Panc1 (cell line): ENCODE data around the gene MORC3. TPM values are rescaled to one million over a fixed set of nuclear protein-coding genes. Genes with fewer than 3 reads are reported as not detected.
A peak's percentile ranks its signal among the peaks of the same experiment; 100 is the strongest.

Experiments used
- ATAC-seq: fragments of 200-7000 bp; cut with Tn5 transposase; 2 replicates; pipeline ENCODE4 v1.9.1; 2020; ENCODE audit warnings: mild to moderate bottlenecking, moderate library complexity
- BruUV-seq: library from RNA; stranded (reverse); fragments of 400-500 nt; replicated peaks from 2 replicates; lab custom pipeline; 2021; lab: Mats Ljungman, UMichigan
- CTCF ChIA-PET: fragments of 300-600 bp; sonication (Branson Sonifier 250); formaldehyde crosslinking; loops from one replicate; lab custom pipeline; 2022; ENCODE audit warnings: antibody characterized with exemption; lab: Charles Lee
- POLR2A ChIA-PET: fragments of 300-600 bp; sonication (Branson Sonifier 250); formaldehyde crosslinking; loops from one replicate; lab custom pipeline; 2022; ENCODE audit warnings: antibody characterized with exemption; lab: Charles Lee
- DNase-seq: peaks from one replicate; pipeline ENCODE4 v3.0.0-alpha.2; 2010; ENCODE audit warnings: low read depth, low spot score
- H3K27ac ChIP-seq: 2 replicates; pipeline ENCODE4 v1.5.1; 2011; ENCODE audit warnings: mild to moderate bottlenecking, low read length, inconsistent platforms
- H3K27me3 ChIP-seq: fragments of 200-500 bp; sonication (Bioruptor generic); 2 replicates; pipeline ENCODE4 v1.6.0; 2014; ENCODE audit warnings: low read length, inconsistent platforms; ENCODE audit not compliant: control insufficient read depth, insufficient read depth
- H3K36me3 ChIP-seq: fragments of 200-500 bp; sonication (Bioruptor generic); 2 replicates; pipeline ENCODE4 v1.5.1; 2014; ENCODE audit warnings: inconsistent platforms, mild to moderate bottlenecking, low read length, moderate library complexity; ENCODE audit not compliant: control insufficient read depth, insufficient read depth
- H3K4me1 ChIP-seq: 2 replicates; pipeline ENCODE4 v1.5.1; 2011; ENCODE audit warnings: inconsistent platforms, mild to moderate bottlenecking, low read length, moderate library complexity; ENCODE audit not compliant: control insufficient read depth, insufficient read depth
- H3K4me3 ChIP-seq, 2 experiments: 2 replicates each; pipeline ENCODE4 v1.5.1; 2011 to 2012; ENCODE audit warnings: low read depth in 2 of 2, low read length in 2 of 2, mild to moderate bottlenecking in 2 of 2, inconsistent platforms in 1 of 2, moderate library complexity in 1 of 2
- H3K9me3 ChIP-seq: fragments of 200-500 bp; sonication (Bioruptor generic); 2 replicates; pipeline ENCODE4 v1.5.1; 2014; ENCODE audit warnings: low read depth, mild to moderate bottlenecking, inconsistent platforms, low read length, moderate library complexity; ENCODE audit not compliant: control insufficient read depth, insufficient read depth
- CTCF ChIP-seq: fragments of 450-650 bp; IDR thresholded peaks from 2 replicates; pipeline ENCODE4 v1.5.1; 2017; ENCODE audit warnings: mild to moderate bottlenecking
- POLR2AphosphoS5 ChIP-seq: IDR thresholded peaks from 2 replicates; pipeline ENCODE4 v1.6.1; 2012; ENCODE audit warnings: mild to moderate bottlenecking, low read depth, low read length, moderate library complexity
- REST ChIP-seq, 2 experiments: IDR thresholded peaks; 2 replicates each; pipeline ENCODE4 v1.6.1; 2011 to 2012; ENCODE audit warnings: low read depth in 2 of 2, control low read depth in 1 of 2, low read length in 1 of 2, mild to moderate bottlenecking in 1 of 2, moderate library complexity in 1 of 2; ENCODE audit not compliant: insufficient read depth in 1 of 2
- SIN3A ChIP-seq: IDR thresholded peaks from 2 replicates; pipeline ENCODE4 v1.6.1; 2012; ENCODE audit warnings: low read depth, mild to moderate bottlenecking, low read length, moderate library complexity, borderline replicate concordance; ENCODE audit not compliant: insufficient read depth
- TCF7L2 ChIP-seq: IDR thresholded peaks from 2 replicates; pipeline ENCODE4 v1.6.1; 2011; ENCODE audit warnings: mild to moderate bottlenecking, low read depth, low read length, inconsistent platforms
- in situ Hi-C: cut with HindIII; loops from 2 replicates; pipeline ENCODE4 v1.10.0; 2016; ENCODE audit warnings: low sequenced_read_pairs, low pct_unique_long_range_greater_than_20kb
- intact Hi-C: fragments of 100-400 bp; cut with micrococcal nuclease; formaldehyde crosslinking; loops from one replicate; pipeline ENCODE4 v1.10.0; 2022; ENCODE audit not compliant: unreplicated experiment
- total RNA-seq: library from RNA; stranded (reverse); gene quantifications from one replicate; pipeline ENCODE4 v1.2.1, GENCODE V29; 2021; ENCODE audit not compliant: unreplicated experiment

MORC3 gene
- total RNA-seq, 1 experiment from 2014 or later: 16.8 TPM

DNA sequence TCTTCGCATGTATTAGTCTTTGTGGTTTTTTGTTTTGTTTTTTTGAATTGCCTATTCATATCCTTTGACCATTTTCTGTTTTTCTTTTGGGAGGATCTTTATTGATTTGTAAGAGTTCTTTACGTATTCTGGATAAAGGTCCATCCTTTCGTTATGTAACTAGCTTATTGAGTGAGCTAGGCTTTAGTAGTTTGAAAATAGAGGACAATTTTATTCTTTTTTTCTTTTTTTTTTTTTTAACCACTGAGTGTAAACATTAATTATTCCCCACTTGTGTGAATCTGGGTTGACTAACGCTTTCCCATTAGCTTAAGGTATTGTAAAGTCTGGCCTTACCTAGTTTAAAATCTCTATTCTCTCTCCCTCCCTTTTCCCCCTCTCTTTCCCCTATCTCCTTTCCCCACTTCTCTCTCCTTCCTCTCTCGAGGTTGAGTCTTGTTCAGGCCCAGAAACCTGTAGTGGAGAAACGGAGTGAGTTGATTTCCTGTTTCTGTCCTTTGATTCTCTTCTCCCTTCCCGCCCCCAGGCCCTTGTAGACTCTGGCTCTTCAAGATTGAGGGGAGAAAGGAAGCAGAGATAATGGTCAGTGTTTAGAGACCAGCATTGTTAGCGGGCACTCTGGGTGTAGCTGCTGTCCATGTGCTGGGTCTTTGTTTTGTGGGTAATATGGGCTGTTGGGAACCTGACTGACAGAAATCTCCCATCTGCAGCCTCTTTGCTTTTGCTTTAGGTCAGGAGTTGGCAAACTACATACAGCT, 1.5 kb downstream of the MORC3 start:
- Histone ChIP-seq H3K4me3 (peak overlapping the region; percentile 76 to 88), H3K9me3 (no peaks in the 10 kb centered on the region), H3K27me3 (no peaks in the 10 kb centered on the region), H3K36me3 (peaks cover 4% of the 10 kb centered on the region; the same call in 1 of the 2 replicates), H3K4me1 (peaks cover 7% of the 10 kb centered on the region; the same call in 1 of the 2 replicates), H3K27ac (peak overlapping the region; percentile 84)
- no peak for ATAC-seq
- in situ Hi-C loops: no loop called here
- CTCF ChIA-PET: no interaction called here
- TSS peak; percentile 84 for BruUV-seq
- POLR2A ChIA-PET: interaction anchor here (0.6 kb wide), 1 partner anchor 377 kb away, joined by 3 read pairs; no protein-coding TSS in a partner anchor
- intact Hi-C loops: no loop called here
- DNase-seq: no peak
- TF ChIP-seq TCF7L2: no peak

- Histone ChIP-seq H3K9me3 (no peaks in the 10 kb centered on the region), H3K27me3 (no peaks in the 10 kb centered on the region), H3K4me1 (peaks cover 7% of the 10 kb centered on the region; the same call in 1 of the 2 replicates), H3K27ac (peak overlapping the region; percentile 84), H3K36me3 (peaks cover 4% of the 10 kb centered on the region; the same call in 1 of the 2 replicates), H3K4me3 (peak overlapping the region; percentile 76 to 88)
- POLR2A ChIA-PET: no interaction called here
- no TSS peak for BruUV-seq
- intact Hi-C loops: no loop called here
- ATAC-seq (no peak), DNase-seq (no peak)
- in situ Hi-C loops: no loop called here
- CTCF ChIA-PET: no interaction called here
- TF ChIP-seq POLR2AphosphoS5 (no peak), TCF7L2 (no peak)
Measured at GRCh38 chr21:36322083-36322424, 2.1 kb downstream of the MORC3 start.

GRCh38 chr21:36323032-36323431, 3.0 kb downstream of the MORC3 start:
- H3K36me3 ChIP-seq: peaks cover 4% of the 10 kb centered on the region; the same call in 1 of the 2 replicates
- ATAC-seq (no peak), DNase-seq (no peak)
- peaks cover 7% of the 10 kb centered on the region; the same call in 1 of the 2 replicates for H3K4me1 ChIP-seq
- CTCF ChIA-PET: no interaction called here
- peak overlapping the region; percentile 17; the same call in 1 of the 2 replicates for H3K27ac ChIP-seq
- H3K27me3 ChIP-seq: no peaks in the 10 kb centered on the region
- intact Hi-C loops (no loop called here), in situ Hi-C loops (no loop called here)
- H3K9me3 ChIP-seq: no peaks in the 10 kb centered on the region
- POLR2A ChIA-PET: interaction anchor here (0.6 kb wide), 1 partner anchor 12 kb away, joined by 5 read pairs; no protein-coding TSS in a partner anchor
- TF ChIP-seq CTCF: no peak
- TF ChIP-seq SIN3A: no peak
- no peak for TF ChIP-seq POLR2AphosphoS5
- no peak for TF ChIP-seq REST (IDR thresholded peaks at IDR 0.05; ENCODE audit: insufficient read depth in 1 of 2, low read depth in 2 of 2, low read length in 1 of 2)
- TF ChIP-seq TCF7L2: no peak
- H3K4me3 ChIP-seq: no peak overlapping the region
- BruUV-seq: no TSS peak
